ENCODE results near the gene KCNQ1.

KCNQ1 gene

GRCh38 chr11:2795491-2795991, 350.7 kb downstream of the KCNQ1 start:
- TF ChIP-seq EZH2 (IDR thresholded peaks at IDR 0.05; ENCODE audit: borderline replicate concordance, low read depth, low read length, severe bottlenecking) (no peak), CTCF (IDR thresholded peaks at IDR 0.05; ENCODE audit: borderline replicate concordance, extremely low read depth, low read length, poor library complexity, severe bottlenecking) (no peak)
- no peaks in the 10 kb centered on the region for H3K36me3 ChIP-seq (ENCODE audit: insufficient read depth, low read length)
- no peak for DNase-seq
- ATAC-seq (ENCODE audit: insufficient read depth, low read depth): no peak
- H3K9me3 ChIP-seq (ENCODE audit: insufficient read depth, low read length, severe bottlenecking): no peaks in the 10 kb centered on the region
- H4K20me1 ChIP-seq (ENCODE audit: insufficient read depth, low read length): no peaks in the 10 kb centered on the region; the same call in 1 of the 2 replicates
- H3K4me3 ChIP-seq (ENCODE audit: low read depth in 1 of 2, low read length in 2 of 2): no peak overlapping the region
- no peak overlapping the region for H3K27ac ChIP-seq (ENCODE audit: low read length)
- H2AFZ ChIP-seq (ENCODE audit: low read depth, low read length): no peak overlapping the region
- H3K9ac ChIP-seq (ENCODE audit: low read depth, low read length): no peak overlapping the region
- no peak overlapping the region for H3K4me2 ChIP-seq (ENCODE audit: insufficient read depth, low read length)
- peaks cover 4% of the 10 kb centered on the region for H3K27me3 ChIP-seq (ENCODE audit: insufficient read depth, low read length, poor library complexity)
- H3K4me1 ChIP-seq (ENCODE audit: insufficient read depth, low read length): no peaks in the 10 kb centered on the region
- no peaks in the 10 kb centered on the region for H3K79me2 ChIP-seq (ENCODE audit: insufficient read depth, low read length)

GRCh38 chr11:2796091-2796490, 351.3 kb downstream of the KCNQ1 start:
- DNase-seq (no peak), ATAC-seq (ENCODE audit: insufficient read depth, low read depth) (no peak)
- H3K4me3 ChIP-seq (ENCODE audit: low read depth in 1 of 2, low read length in 2 of 2): no peak overlapping the region
- no peaks in the 10 kb centered on the region; the same call in 1 of the 2 replicates for H4K20me1 ChIP-seq (ENCODE audit: insufficient read depth, low read length)
- H3K27ac ChIP-seq (ENCODE audit: low read length): no peak overlapping the region
- H3K36me3 ChIP-seq (ENCODE audit: insufficient read depth, low read length): no peaks in the 10 kb centered on the region
- no peak overlapping the region for H2AFZ ChIP-seq (ENCODE audit: low read depth, low read length)
- peaks cover 4% of the 10 kb centered on the region for H3K27me3 ChIP-seq (ENCODE audit: insufficient read depth, low read length, poor library complexity)
- no peaks in the 10 kb centered on the region for H3K79me2 ChIP-seq (ENCODE audit: insufficient read depth, low read length)
- no peak overlapping the region for H3K4me2 ChIP-seq (ENCODE audit: insufficient read depth, low read length)
- H3K9me3 ChIP-seq (ENCODE audit: insufficient read depth, low read length, severe bottlenecking): no peaks in the 10 kb centered on the region
- no peak for TF ChIP-seq CTCF (IDR thresholded peaks at IDR 0.05; ENCODE audit: borderline replicate concordance, extremely low read depth, low read length, poor library complexity, severe bottlenecking)
- no peak for TF ChIP-seq EZH2 (IDR thresholded peaks at IDR 0.05; ENCODE audit: borderline replicate concordance, low read depth, low read length, severe bottlenecking)
- no peaks in the 10 kb centered on the region for H3K4me1 ChIP-seq (ENCODE audit: insufficient read depth, low read length)
- H3K9ac ChIP-seq (ENCODE audit: low read depth, low read length): no peak overlapping the region

GRCh38 chr11:2796508-2797113, 351.8 kb downstream of the KCNQ1 start:
- no peak for ATAC-seq (ENCODE audit: insufficient read depth, low read depth)
- Histone ChIP-seq H3K4me2 (ENCODE audit: insufficient read depth, low read length) (no peak overlapping the region), H3K27me3 (ENCODE audit: insufficient read depth, low read length, poor library complexity) (peaks cover 4% of the 10 kb centered on the region), H3K4me3 (ENCODE audit: low read depth in 1 of 2, low read length in 2 of 2) (no peak overlapping the region), H3K79me2 (ENCODE audit: insufficient read depth, low read length) (no peaks in the 10 kb centered on the region), H3K27ac (ENCODE audit: low read length) (no peak overlapping the region), H2AFZ (ENCODE audit: low read depth, low read length) (no peak overlapping the region), H3K9ac (ENCODE audit: low read depth, low read length) (no peak overlapping the region), H3K36me3 (ENCODE audit: insufficient read depth, low read length) (no peaks in the 10 kb centered on the region), H3K4me1 (ENCODE audit: insufficient read depth, low read length) (no peaks in the 10 kb centered on the region), H4K20me1 (ENCODE audit: insufficient read depth, low read length) (no peaks in the 10 kb centered on the region; the same call in 1 of the 2 replicates), H3K9me3 (ENCODE audit: insufficient read depth, low read length, severe bottlenecking) (no peaks in the 10 kb centered on the region)
- no peak for TF ChIP-seq CTCF (IDR thresholded peaks at IDR 0.05; ENCODE audit: borderline replicate concordance, extremely low read depth, low read length, poor library complexity, severe bottlenecking)
- TF ChIP-seq EZH2 (IDR thresholded peaks at IDR 0.05; ENCODE audit: borderline replicate concordance, low read depth, low read length, severe bottlenecking): no peak
- no peak for DNase-seq
